HUDEP-2 (cell line): Measurements from ENCODE around the gene LCLAT1.
"Not testable (repeated sequence)": the region's sequence is repeated elsewhere in the genome, so short reads cannot be mapped to it uniquely, and the experiment has no call there.

Experiments
- DNase-seq, 76 experiments: peaks; one replicate each; lab custom pipeline; 2025; ENCODE audit not compliant: unreplicated experiment in 76 of 76; lab: John Stamatoyannopoulos, UW

The LCLAT1 gene

DNA sequence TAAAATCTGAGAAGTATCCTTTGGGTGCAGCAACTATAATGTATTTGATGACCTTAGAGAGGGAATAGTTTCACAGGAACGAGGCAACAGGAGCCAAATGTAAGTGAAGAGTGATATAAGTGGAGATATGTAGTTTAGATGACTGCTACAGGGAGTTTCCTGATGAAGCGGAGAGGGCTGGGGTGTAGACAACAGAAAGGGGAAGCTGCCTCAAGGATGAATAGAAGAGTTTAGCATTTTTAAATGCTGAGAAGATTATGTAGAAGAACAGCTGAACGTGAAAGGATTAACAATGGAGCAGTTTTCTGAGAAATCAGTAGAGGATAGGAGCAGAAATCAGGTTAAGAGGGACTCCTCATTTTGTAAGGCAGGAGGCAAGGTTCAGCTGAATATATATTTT, 133.3 kb downstream of the LCLAT1 start:
- DNase-seq, result peak in 1 of 76 experiments; percentile 5

DNA sequence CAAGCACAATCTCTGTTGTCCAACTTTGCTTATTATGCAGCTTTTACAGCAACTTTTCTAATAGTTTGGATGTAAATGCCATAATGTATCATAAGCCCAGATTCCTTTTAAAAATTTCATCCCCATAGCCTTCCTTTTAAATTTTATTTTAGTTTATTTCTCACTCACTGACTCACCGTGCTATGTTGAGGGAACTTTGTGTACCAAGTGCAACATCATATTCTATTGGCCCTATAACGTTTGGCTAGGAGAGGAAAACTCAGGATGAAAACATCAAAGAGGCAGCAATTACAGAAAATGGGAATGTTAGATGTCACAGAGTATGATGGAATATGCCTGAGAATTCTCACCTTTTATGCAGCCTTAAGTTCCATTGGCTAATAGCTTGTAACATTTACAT, 135.5 kb downstream of the LCLAT1 start:
- no peak for DNase-seq

DNA sequence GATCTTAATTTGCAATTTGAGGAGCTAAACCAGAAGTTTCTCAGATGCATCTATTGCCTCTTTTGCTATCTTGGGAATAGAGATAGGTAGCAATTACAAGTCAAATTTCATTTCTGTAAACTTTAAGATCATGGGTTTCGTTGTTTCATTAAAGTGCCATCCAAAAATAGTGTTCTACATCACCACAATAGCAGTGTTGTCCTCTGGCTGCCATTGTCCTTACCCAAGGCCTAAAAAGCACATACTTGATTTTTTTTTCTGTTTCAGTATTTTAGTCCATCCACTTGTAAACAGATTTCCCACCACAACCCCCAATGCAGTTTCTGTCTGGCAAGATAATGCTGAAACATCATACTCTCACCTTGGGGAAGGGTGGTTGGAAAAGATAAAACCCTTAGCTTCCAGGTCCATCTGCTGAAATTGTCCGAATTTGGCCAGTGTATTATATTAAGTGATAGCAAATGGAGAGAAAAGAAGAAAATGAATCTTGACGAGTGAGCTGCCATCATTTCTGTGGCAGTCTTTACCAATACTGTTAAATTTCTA, 136.2 kb downstream of the LCLAT1 start:
- no peak for DNase-seq

GRCh38 chr2:30584116-30584515, 137.1 kb downstream of the LCLAT1 start:
- no peak for DNase-seq

- DNase-seq, result no peak
Observed at GRCh38 chr2:30588994-30589393, 141.9 kb downstream of the LCLAT1 start.

- no peak for DNase-seq
Observed at GRCh38 chr2:30590407-30590806, 143.4 kb downstream of the LCLAT1 start.

GRCh38 chr2:30591186-30591585, 144.1 kb downstream of the LCLAT1 start:
- no peak for DNase-seq

- no peak for DNase-seq
Observed at GRCh38 chr2:30601375-30601774, 154.3 kb downstream of the LCLAT1 start.

- no peak for DNase-seq
Observed at GRCh38 chr2:30605197-30605596, 158.2 kb downstream of the LCLAT1 start.

- peak in 24 of 76 experiments; percentile 6 to 59 (median 18) for DNase-seq
Observed at GRCh38 chr2:30608643-30609042, 161.6 kb downstream of the LCLAT1 start.

- no peak for DNase-seq
Observed at GRCh38 chr2:30611583-30611982, 164.5 kb downstream of the LCLAT1 start.

- no peak for DNase-seq
Observed at GRCh38 chr2:30612371-30612770, 165.3 kb downstream of the LCLAT1 start.

GRCh38 chr2:30613001-30613400, 166.0 kb downstream of the LCLAT1 start:
- no peak for DNase-seq

DNA sequence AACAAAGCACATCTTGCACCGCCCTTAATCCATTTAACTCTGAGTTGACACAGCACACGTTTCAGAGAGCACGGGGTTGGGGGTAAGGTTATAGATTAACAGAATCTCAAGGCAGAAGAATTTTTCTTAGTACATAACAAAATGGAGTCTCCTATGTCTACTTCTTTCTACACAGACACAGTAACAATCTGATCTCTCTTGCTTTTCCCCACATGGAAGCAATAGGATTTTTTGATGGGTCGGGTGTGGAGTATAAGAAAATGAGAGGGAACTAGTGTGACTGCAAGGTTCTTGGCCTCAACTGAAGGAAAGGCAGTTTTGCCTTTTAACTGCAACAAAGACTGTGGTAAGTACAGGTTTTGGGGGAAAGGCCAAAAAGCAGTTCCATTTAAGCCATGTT, 167.2 kb downstream of the LCLAT1 start:
- not testable (repeated sequence) for DNase-seq

- DNase-seq, result no peak
Observed at GRCh38 chr2:30615926-30616325, 168.9 kb downstream of the LCLAT1 start.

DNA sequence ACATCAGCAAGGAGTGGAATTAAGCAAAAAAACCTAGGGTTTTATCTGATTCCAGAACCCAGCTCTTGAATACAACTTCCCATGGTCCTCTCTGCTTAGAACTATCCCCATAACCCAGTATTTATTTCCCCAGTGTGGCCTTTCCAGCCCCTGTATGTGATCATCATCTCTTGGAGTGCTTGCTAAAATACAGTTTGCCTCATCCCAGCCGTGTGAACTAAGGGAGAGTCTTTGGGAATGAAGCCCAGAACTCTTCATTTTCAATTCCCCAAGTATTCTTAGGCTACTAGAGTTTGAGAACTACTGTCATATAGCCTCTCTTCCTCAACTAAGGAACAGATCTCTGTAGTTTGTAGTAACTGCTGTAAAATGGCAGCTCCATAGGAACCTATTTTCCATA, 173.1 kb downstream of the LCLAT1 start:
- no peak for DNase-seq

GRCh38 chr2:30621836-30622235, 174.8 kb downstream of the LCLAT1 start:
- no peak for DNase-seq

DNA sequence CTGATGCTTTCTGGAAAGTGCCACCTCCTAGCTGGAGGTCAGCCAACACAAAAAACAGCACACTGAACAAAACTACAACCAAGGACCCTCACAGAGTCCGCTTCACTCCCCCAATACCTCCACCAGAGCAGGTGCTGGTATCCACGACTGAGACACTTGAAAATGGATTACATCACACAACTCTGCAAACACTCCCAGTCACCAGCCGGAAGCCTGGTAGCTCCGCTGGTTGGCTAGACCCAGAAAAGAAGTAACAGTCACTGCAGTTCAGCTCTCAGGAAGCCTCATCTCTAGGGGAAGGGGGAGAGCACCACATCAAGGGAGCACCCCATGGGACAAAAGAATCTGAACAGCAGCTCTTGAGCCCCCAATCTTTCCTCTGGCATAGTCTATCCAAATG, 175.4 kb downstream of the LCLAT1 start:
- DNase-seq, result no peak

GRCh38 chr2:30625276-30625675, 178.2 kb downstream of the LCLAT1 start:
- DNase-seq, result peak in 7 of 76 experiments; percentile 3 to 53 (median 44)

- peak in 67 of 76 experiments; percentile 6 to 88 (median 51) for DNase-seq
Observed at GRCh38 chr2:30625701-30626100, 178.7 kb downstream of the LCLAT1 start.

- DNase-seq, result no peak
Observed at GRCh38 chr2:30626397-30626796, 179.4 kb downstream of the LCLAT1 start.

GRCh38 chr2:30627151-30627550, 180.1 kb downstream of the LCLAT1 start:
- peak in 15 of 76 experiments; percentile 3 to 42 (median 15) for DNase-seq

DNA sequence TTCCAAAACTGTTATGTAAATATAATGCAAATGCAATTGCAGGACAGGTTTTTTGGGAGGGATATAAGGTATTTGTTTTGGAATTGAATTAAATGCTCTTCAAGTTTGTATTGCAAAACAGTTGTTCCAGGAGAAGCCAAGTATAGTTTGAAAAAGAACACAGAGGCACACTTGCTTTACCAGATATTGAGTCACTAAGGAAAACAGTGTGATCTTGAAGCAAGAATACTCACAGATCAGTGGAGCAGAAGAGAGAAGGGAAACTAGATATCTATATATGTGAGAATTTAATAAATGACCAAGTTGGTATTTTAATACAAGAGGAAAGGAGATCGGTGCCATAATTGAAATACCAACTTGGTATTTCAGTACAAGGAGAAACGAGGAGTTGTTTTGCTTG, 181.3 kb downstream of the LCLAT1 start:
- DNase-seq, result no peak
